COR-L47 (cell line): ENCODE data around the gene LAGE3.
A peak's percentile ranks its signal among the peaks of the same experiment; 100 is the strongest.

Source experiments
- DNase-seq: peaks from one replicate; lab custom pipeline; 2025; lab: John Stamatoyannopoulos, UW

LAGE3 gene

GRCh38 chrX:154458116-154458953 lies 20.7 kb downstream of the LAGE3 start, which contains the start of gene PLXNA3:
PLXNA3 (plus strand) TSS chrX:154458281; CDS start chrX:154460184, 1,903 bp downstream.
- DNase-seq = peak; percentile 20

DNA sequence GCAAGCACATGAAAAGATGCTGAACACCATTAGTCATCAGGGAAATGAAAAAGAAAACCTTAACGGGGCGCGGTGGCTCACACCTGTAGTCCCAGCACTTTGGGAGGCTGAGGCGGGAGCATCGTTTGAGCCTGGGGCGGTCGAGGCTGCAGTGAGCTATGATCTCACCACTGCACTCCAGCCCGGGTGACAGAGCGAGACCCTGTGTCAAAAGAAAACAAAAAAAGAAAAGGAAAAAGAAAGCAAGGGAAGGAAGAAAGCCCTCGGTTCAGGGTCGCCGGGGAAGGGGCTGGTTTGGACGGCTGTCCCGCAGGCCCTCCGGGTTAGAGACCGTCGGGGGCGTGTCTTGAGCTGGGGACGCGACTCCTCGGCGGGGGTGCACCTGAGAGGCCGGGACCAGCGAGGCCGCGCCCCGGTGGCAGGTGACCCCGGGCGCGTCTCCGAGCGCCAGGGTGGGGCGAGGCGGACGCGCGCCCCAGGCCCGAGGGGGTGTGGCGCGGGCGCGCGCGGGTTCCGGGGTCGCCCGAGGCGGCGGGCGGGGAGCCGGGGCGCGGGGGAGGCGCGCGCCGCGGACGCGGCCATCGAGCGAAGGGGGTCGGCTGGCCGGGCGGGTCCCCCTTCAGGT lies 21.5 kb downstream of the LAGE3 start:
- DNase-seq = no peak

DNA sequence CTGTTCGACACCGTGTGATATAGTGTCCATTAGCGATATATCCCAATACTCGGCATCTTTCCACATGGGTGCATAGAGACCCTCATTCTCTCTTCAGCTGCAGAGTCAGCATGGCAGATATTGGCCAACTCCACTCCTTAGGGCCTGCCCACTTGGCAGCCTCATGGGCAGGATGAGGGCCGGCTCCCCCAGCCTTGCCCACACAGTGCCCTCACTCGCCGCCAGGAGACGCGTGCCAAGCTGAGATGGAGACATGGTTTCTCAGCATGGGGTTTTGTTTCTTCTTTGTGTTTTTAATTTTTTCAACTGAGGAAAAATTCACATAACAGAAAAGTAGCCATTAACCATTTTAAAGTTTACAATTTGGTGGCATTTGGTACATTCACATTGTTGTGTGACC lies 26.3 kb downstream of the LAGE3 start:
- no peak for DNase-seq

DNA sequence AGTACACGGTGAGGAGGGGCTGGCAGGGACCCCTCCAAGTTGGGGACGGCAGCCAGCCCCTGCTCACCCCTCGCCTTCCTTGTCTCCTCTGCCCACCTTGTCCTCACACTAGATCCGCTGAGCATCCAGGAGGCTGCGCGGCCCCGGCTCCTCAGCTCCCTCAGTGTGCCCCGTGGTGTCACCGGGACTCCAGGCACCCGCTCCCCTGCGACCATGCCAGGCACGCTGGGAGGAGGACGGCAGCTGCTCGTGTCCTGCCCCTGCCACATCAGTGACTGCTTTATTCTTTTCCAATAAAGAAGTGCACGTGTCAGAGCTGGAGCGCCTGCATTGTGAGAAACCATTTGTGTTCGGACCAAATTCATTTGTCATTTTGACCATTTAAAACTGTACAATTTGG lies 28.8 kb downstream of the LAGE3 start:
- no peak for DNase-seq

GRCh38 chrX:154449618-154450017 lies 29.5 kb downstream of the LAGE3 start:
- no peak for DNase-seq

DNA sequence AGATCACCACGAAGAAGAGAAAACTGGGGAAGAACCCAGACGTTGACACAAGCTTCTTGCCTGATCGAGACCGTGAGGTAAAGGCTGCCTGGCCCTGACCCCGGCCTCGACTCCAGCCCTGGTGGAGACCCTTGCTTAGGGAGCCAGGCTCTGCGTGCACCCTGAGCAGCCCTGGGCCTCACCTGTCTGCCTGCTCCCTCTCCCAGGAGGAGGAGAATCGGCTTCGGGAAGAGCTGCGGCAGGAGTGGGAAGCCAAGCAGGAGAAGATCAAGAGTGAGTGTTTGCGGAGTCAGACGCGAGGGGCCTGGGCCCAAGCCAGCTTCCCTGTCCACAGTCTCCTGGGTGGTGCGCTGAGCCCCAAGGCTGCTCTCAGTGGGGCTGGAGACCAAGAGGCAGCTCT lies 30.6 kb downstream of the LAGE3 start:
- DNase-seq = no peak

- DNase-seq = no peak
Observed at GRCh38 chrX:154446430-154446829, 32.7 kb downstream of the LAGE3 start.

DNA sequence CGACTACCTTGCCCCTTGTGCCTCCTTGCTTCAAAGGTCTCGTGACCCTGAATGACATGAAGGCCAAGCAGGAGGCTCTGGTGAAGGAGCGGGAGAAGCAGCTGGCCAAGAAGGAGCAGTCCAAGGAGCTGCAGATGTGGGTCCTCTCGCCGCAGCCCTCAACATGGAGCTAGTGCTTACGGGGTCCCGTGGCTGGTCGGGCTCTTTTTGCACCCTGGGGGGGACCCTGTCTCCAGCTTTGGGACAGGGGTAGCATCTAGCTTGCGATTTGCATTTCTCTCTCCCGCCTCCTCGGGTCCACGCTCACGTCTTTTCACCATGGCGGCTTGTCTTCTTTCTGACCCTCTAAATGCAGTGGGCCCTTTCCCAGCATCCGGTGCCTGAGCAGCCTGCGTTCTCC lies 33.3 kb downstream of the LAGE3 start:
- no peak for DNase-seq

- no peak for DNase-seq
Observed at GRCh38 chrX:154444755-154445246, 34.3 kb downstream of the LAGE3 start.

DNA sequence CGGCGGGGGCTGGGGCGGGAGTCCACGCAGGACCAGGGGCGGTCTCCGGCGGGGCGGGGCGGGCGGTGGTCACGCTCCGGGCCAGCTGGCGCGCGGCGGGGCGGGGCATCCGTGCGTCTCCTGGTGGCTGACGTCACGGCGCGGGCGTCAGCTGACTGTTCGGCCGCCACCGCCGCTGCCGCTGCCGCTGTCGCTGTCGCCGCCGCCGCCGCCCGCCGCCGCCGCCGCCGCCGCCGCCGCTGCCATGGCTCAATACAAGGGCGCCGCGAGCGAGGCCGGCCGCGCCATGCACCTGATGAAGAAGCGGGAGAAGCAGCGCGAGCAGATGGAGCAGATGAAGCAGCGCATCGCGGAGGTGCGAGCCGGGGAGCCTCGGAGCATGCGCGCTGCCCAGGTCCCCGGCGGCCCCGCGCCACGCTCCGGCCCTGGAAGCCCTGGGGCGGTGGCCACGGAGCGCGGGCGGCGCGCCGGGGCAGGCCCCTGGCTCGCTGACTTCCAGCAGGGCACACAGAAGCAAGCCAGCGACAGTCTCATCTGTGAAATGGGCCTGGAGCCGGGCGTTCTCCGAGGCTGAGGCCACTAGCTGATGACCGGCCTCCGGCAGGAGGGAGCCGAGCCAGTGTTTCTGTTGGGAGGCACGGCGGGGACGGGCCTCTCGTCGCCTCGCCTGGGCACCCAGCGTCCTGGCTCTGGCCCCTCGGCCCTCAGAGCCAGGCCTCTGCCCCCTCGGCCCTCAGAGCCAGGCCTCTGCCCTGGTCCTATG lies 34.9 kb downstream of the LAGE3 start, which contains the start of gene FAM50A:
FAM50A (plus strand) TSS at position 150 of the 763 bp plus-strand sequence; CDS start at position 245, 95 bp downstream.
- DNase-seq = peak; percentile 55

GRCh38 chrX:154443479-154443910 lies 35.6 kb downstream of the LAGE3 start:
- DNase-seq = no peak

DNA sequence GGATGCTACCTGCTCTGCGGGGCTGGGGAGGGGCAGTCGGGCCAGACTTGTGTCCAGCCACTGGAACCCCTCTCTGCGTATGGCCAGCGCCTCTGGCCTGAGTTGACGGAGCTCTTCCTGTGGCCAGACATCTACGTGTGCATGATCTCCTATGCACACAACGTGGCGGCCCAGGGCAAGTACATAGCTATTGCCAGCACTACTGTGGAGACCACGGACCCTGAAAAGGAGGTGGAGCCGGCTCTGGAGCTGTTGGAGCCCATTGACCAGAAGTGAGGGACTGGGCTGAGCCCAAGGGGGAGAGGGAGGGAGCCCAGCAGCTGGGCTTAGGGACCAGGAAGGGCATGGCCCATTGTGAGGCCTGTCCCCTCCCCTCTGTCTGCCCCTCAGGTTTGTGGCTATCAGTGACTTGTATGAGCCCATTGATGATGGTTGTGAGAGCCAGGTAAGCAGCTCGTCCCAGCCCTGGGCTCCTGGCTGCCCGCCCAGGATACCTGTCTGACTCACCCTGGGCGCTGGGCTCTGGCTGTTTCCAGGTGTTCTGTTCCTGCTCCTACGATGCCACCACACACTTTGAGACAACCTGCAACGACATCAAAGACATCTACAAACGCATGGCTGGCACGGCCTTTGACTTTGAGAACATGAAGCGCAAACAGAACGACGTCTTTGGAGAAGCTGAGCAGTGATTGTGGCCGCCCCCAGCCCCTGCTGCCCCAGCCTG lies 36.9 kb downstream of the LAGE3 start:
- no peak for DNase-seq

GRCh38 chrX:154441564-154441963 lies 37.5 kb downstream of the LAGE3 start:
- no peak for DNase-seq

DNA sequence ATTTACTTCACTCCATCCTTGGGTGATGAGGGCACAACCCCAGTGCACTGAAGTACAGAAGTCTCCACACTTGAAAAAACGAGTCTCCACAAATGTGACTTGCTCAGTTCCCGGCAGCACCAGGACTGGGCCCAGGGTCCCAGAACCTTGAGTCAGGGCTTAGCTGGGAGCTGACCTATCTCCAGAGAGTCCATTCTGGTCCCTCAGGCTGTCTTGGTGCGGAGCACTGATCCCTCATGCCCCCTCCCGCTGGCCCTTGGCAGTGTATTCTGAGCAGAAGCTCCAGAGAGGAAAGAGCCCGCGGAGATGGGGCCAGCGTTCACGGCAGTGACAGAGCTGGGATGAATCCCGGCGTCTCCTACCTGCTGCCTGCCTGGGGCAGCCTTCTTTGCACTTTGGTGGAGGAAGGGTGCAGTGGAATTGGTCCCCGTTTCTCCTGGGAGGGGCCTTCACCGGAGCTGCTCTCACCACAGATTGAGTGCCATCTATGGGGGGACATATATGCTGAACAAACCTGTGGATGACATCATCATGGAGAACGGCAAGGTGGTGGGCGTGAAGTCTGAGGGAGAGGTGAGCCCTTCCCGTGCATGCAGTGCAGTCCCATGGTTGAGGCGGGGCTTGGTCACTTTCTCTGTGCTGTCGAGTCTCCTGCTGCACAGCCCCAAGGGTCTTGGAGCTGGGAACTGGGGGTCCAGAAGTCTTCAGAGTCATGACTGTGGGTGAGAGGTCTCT lies 38.3 kb downstream of the LAGE3 start:
- DNase-seq = no peak

DNA sequence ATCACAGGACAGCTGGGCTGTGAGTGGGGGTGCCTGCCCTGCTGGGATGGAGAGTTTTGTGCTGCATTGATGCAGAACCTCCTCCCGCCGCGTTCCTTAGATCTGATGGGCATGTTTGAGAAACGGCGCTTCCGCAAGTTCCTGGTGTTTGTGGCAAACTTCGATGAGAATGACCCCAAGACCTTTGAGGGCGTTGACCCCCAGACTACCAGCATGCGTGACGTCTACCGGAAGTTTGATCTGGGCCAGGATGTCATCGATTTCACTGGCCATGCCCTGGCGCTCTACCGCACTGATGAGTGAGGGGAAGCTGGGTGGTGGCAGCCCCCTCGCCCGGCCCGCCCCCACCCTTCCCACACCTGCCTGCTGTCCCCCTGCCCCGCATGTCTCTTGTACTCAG lies 39.2 kb downstream of the LAGE3 start:
- no peak for DNase-seq

DNA sequence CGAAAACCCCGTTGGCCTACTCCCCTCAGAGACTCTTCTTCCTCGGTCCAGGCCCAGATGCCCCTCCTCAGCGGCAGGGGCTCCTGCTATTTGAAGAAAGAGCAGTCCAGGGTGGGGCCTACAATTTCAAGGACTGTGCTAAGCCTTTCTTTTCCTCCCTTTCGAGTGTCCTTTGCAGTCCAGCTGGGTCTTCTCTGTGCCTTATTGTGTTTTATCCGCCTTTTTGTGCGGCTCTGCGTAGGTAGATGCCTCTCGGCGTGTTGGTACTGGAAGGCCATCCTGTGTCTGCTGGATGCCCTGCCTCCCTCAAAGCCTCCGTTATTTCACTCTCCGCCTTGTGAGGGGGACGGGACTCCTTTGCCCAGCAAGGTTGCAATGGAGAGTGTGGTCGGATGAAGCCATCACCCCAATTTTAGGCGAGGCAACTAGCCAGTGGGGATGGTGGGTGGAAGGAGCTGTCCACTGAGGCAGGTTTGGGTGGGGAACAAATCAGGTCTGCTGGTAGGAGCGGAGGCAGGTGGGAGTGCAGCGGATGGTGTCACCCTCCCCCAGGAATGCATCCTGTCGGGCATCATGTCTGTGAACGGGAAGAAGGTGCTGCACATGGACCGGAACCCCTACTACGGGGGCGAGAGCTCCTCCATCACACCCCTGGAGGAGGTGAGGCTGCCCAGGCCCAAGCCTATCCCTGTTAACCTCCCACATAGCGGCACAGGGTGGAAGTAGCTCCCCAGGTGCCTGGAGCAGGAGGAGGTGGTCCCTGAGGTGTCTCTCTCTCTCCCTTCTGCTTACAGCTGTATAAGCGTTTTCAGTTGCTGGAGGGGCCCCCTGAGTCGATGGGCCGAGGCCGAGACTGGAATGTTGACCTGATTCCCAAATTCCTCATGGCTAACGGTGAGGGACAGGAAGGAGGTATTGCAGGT lies 40.8 kb downstream of the LAGE3 start:
- no peak for DNase-seq

DNA sequence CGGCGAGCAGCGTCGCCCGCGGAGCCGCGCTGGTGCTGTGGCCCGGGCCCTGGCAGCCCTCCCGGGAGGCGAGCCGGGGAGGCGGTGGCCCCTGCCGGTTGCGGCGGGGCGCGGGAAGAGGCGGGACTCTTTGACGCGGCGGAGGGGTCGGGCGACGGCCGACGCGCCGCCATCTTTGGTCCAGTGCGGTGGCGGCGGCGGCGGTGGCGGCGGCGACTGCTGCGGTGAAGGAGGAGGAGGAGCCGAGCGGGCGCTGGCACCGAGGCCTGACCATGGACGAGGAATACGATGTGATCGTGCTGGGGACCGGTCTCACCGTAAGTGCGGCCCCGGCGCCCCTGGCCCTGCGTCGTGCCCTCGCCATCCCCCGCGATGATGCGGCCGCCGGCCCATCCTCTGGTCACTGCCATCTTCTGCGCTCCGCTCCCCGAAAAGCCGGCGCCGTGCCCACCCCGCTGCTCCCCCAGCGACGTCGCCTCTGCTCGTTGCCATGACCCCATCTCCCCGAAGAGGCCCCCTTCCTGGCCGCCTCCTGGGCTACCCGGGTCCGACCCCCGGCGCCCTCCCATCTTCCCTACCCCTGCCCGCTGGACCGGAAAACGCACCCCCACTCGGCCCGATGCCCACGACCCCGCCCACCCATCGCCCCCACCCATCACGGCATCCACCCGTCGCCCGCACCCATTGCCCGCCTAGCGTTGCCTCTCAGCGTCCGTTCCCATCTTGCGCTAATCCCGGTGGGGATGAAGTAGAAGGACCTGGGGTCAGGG lies 41.9 kb downstream of the LAGE3 start, which contains the start of gene GDI1:
GDI1 (plus strand) TSS at position 172 of the 770 bp plus-strand sequence; CDS start at position 273, 101 bp downstream.
- DNase-seq = peak; percentile 50

- peak; percentile 25 for DNase-seq
Observed at GRCh38 chrX:154436374-154436982, 42.6 kb downstream of the LAGE3 start.
